ENCODE measurements around the gene CDS1. TPM values are rescaled to one million over a fixed set of nuclear protein-coding genes. Genes with fewer than 3 reads are reported as not detected.
"Not testable (repeated sequence)": the region's sequence is repeated elsewhere in the genome, so short reads cannot be mapped to it uniquely, and the experiment has no call there.

CDS1 gene
- total RNA-seq, 4 donors from 2014 or later: 0.81 to 3.3 (median 2.5) TPM

GRCh38 chr4:84680956-84681355 lies 98.0 kb downstream of the CDS1 start:
- ATAC-seq: no peak
- Histone ChIP-seq H3K4me1 (peaks cover 0 to 15% (median 0%) of the 10 kb centered on the region in 3 donors), H3K9me3 (no peaks in the 10 kb centered on the region), H3K4me3 (no peak overlapping the region), H3K27me3 (no peaks in the 10 kb centered on the region), H3K27ac (no peak overlapping the region), H3K36me3 (peaks cover 0 to 99% of the 10 kb centered on the region in 2 donors)
- WGBS, 2 donors (ENCODE audit: low coverage in 1 of 2): 95 to 97% methylated on average over 4 of the region's 4 CpGs
- TF ChIP-seq POLR2AphosphoS5 (IDR thresholded peaks at IDR 0.05) (no peak), POLR2A (IDR thresholded peaks at IDR 0.05) (no peak), EP300 (IDR thresholded peaks at IDR 0.05) (no peak)
- TF ChIP-seq, protein P1, sequence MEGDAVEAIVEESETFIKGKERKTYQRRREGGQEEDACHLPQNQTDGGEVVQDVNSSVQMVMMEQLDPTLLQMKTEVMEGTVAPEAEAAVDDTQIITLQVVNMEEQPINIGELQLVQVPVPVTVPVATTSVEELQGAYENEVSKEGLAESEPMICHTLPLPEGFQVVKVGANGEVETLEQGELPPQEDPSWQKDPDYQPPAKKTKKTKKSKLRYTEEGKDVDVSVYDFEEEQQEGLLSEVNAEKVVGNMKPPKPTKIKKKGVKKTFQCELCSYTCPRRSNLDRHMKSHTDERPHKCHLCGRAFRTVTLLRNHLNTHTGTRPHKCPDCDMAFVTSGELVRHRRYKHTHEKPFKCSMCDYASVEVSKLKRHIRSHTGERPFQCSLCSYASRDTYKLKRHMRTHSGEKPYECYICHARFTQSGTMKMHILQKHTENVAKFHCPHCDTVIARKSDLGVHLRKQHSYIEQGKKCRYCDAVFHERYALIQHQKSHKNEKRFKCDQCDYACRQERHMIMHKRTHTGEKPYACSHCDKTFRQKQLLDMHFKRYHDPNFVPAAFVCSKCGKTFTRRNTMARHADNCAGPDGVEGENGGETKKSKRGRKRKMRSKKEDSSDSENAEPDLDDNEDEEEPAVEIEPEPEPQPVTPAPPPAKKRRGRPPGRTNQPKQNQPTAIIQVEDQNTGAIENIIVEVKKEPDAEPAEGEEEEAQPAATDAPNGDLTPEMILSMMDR (IDR thresholded peaks at IDR 0.05): no peak

- WGBS, 2 donors (ENCODE audit: low coverage in 1 of 2): 60 to 80% methylated on average over 1 to 2 of the region's 2 CpGs
- no peaks in the 10 kb centered on the region for H3K9me3 ChIP-seq
- H3K27ac ChIP-seq: peak overlapping the region in 1 of 4 donors; percentile 18
- no peak for TF ChIP-seq EP300 (IDR thresholded peaks at IDR 0.05)
- no peak for TF ChIP-seq POLR2A (IDR thresholded peaks at IDR 0.05)
- TF ChIP-seq POLR2AphosphoS5 (IDR thresholded peaks at IDR 0.05): no peak
- TF ChIP-seq, protein P1 (IDR thresholded peaks at IDR 0.05): no peak
- H3K4me1 ChIP-seq: peaks cover 0 to 15% (median 0%) of the 10 kb centered on the region in 3 donors
- no peaks in the 10 kb centered on the region for H3K27me3 ChIP-seq
- H3K4me3 ChIP-seq: no peak overlapping the region
- peaks cover 0 to 99% of the 10 kb centered on the region in 2 donors for H3K36me3 ChIP-seq
- ATAC-seq: peak; percentile 11
Measured at GRCh38 chr4:84681486-84682274, 98.8 kb downstream of the CDS1 start.

GRCh38 chr4:84682661-84683060 lies 99.7 kb downstream of the CDS1 start:
- peaks cover 0 to 15% (median 0%) of the 10 kb centered on the region in 3 donors for H3K4me1 ChIP-seq
- H3K9me3 ChIP-seq, ATAC-seq, H3K4me3 ChIP-seq, H3K27me3 ChIP-seq: not testable (repeated sequence)
- peaks cover 0 to 99% of the 10 kb centered on the region in 2 donors for H3K36me3 ChIP-seq
- WGBS, 2 donors (ENCODE audit: low coverage in 1 of 2): 68 to 90% methylated on average over 2 to 4 of the region's 4 CpGs
- peak overlapping the region in 2 of 4 donors; percentile 15 to 24 for H3K27ac ChIP-seq

GRCh38 chr4:84683064-84683850 lies 100.3 kb downstream of the CDS1 start:
- WGBS, 2 donors (ENCODE audit: low coverage in 1 of 2): 62 to 70% methylated on average over 4 to 5 of the region's 7 CpGs
- Histone ChIP-seq H3K9me3 (no peaks in the 10 kb centered on the region), H3K4me3 (no peak overlapping the region), H3K27ac (peak overlapping the region in 2 of 4 donors; percentile 22 to 24), H3K27me3 (no peaks in the 10 kb centered on the region), H3K36me3 (peaks cover 0 to 99% of the 10 kb centered on the region in 2 donors), H3K4me1 (peaks cover 0 to 15% (median 0%) of the 10 kb centered on the region in 3 donors)
- TF ChIP-seq, protein P1 (IDR thresholded peaks at IDR 0.05): no peak
- TF ChIP-seq POLR2AphosphoS5 (IDR thresholded peaks at IDR 0.05): no peak
- TF ChIP-seq POLR2A (IDR thresholded peaks at IDR 0.05): no peak
- no peak for TF ChIP-seq EP300 (IDR thresholded peaks at IDR 0.05)
- ATAC-seq: peak; percentile 32

DNA sequence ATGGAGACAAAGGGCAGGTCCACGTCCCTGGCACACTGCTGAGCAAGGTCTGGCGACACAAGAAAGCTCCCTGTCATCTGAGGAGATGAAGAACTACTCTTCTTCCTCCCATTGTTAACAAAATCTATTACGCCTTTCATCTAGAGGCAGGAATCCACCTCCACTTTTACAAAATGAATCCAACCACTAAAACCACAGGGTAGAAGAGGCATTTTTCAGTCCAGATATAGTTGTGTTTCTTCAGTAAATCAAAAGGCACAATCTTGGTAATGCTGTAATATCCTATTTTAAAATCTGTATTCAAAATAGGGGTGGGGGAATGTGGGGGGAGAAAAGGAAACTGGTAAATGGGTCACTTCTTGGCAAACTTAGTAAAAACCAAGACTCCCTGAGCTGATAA lies 101.4 kb downstream of the CDS1 start:
- no peak overlapping the region for H3K27ac ChIP-seq
- no peak overlapping the region for H3K4me3 ChIP-seq
- peaks cover 0 to 98% of the 10 kb centered on the region in 2 donors for H3K36me3 ChIP-seq
- 33 to 93% methylated on average over 1 to 2 of the region's 3 CpGs for WGBS, 2 donors (ENCODE audit: low coverage in 1 of 2)
- H3K27me3 ChIP-seq: no peaks in the 10 kb centered on the region
- peaks cover 0 to 15% (median 0%) of the 10 kb centered on the region in 3 donors for H3K4me1 ChIP-seq
- no peak for ATAC-seq
- H3K9me3 ChIP-seq: no peaks in the 10 kb centered on the region
- TF ChIP-seq POLR2AphosphoS5 (IDR thresholded peaks at IDR 0.05): no peak
- TF ChIP-seq, protein P1 (IDR thresholded peaks at IDR 0.05): no peak
- no peak for TF ChIP-seq EP300 (IDR thresholded peaks at IDR 0.05)
- no peak for TF ChIP-seq POLR2A (IDR thresholded peaks at IDR 0.05)

Data from gastroesophageal sphincter (tissue), 4 donors.